NCI-H1694 treated with DMSO at 0.1 percent for 48 hours (cell line): Measurements from ENCODE around the gene CDH4.
"Not testable (repeated sequence)": the region's sequence is repeated elsewhere in the genome, so short reads cannot be mapped to it uniquely, and the experiment has no call there.

Experiments
- DNase-seq: peaks from one replicate; lab custom pipeline; 2025; lab: John Stamatoyannopoulos, UW

CDH4 gene

GRCh38 chr20:61419010-61419409 lies 166.9 kb downstream of the CDH4 start:
- DNase-seq: no peak

GRCh38 chr20:61419501-61419900 lies 167.4 kb downstream of the CDH4 start:
- DNase-seq: no peak

GRCh38 chr20:61420056-61420455 lies 168.0 kb downstream of the CDH4 start:
- DNase-seq: no peak

GRCh38 chr20:61420781-61421180 lies 168.7 kb downstream of the CDH4 start:
- DNase-seq: no peak

- DNase-seq: no peak
These were observed 170.8 kb downstream of the CDH4 start for GRCh38 chr20:61422636-61423425.

GRCh38 chr20:61424011-61424627 lies 172.1 kb downstream of the CDH4 start:
- no peak for DNase-seq

GRCh38 chr20:61424628-61425420 lies 172.8 kb downstream of the CDH4 start:
- no peak for DNase-seq

GRCh38 chr20:61425541-61425991 lies 173.5 kb downstream of the CDH4 start:
- DNase-seq: not testable (repeated sequence)

- no peak for DNase-seq
These were observed 174.3 kb downstream of the CDH4 start for GRCh38 chr20:61426352-61426751.

- DNase-seq: no peak
These were observed 177.6 kb downstream of the CDH4 start for GRCh38 chr20:61429458-61430227.

- no peak for DNase-seq
These were observed 178.2 kb downstream of the CDH4 start for GRCh38 chr20:61430228-61430624.

GRCh38 chr20:61433176-61433575 lies 181.1 kb downstream of the CDH4 start:
- DNase-seq: no peak

- DNase-seq: no peak
These were observed 181.8 kb downstream of the CDH4 start for GRCh38 chr20:61433816-61434215.

- DNase-seq: no peak
These were observed 182.3 kb downstream of the CDH4 start for GRCh38 chr20:61434341-61434781.

- DNase-seq: no peak
These were observed 183.2 kb downstream of the CDH4 start for GRCh38 chr20:61435184-61435822.

- DNase-seq: no peak
These were observed 183.8 kb downstream of the CDH4 start for GRCh38 chr20:61435823-61436220.

- no peak for DNase-seq
These were observed 184.2 kb downstream of the CDH4 start for GRCh38 chr20:61436283-61436666.

- DNase-seq: no peak
These were observed 184.7 kb downstream of the CDH4 start for GRCh38 chr20:61436667-61437279.

GRCh38 chr20:61437280-61438206 lies 185.5 kb downstream of the CDH4 start:
- no peak for DNase-seq

GRCh38 chr20:61438285-61438684 lies 186.2 kb downstream of the CDH4 start:
- DNase-seq: no peak
